ENCODE results near the gene NEGR1. TPM values are rescaled to one million over a fixed set of nuclear protein-coding genes. Genes with fewer than 3 reads are reported as not detected.

NEGR1 gene
- total RNA-seq, 1 donor: 20.7 TPM

- no peak for TF ChIP-seq CTCF (IDR thresholded peaks at IDR 0.05; ENCODE audit: insufficient read depth, low read length)
- no peak overlapping the region for H3K4me3 ChIP-seq (ENCODE audit: low read depth, low read length)
- DNase-seq (ENCODE audit: low read depth): no peak
These were observed 614.3 kb downstream of the NEGR1 start for GRCh38 chr1:71668065-71668464.

- TF ChIP-seq CTCF (IDR thresholded peaks at IDR 0.05; ENCODE audit: insufficient read depth, low read length): no peak
- H3K4me3 ChIP-seq (ENCODE audit: low read depth, low read length): no peak overlapping the region
- DNase-seq (ENCODE audit: low read depth): peak; percentile 57
These were observed 615.1 kb downstream of the NEGR1 start for GRCh38 chr1:71667216-71667615.

- no peak for TF ChIP-seq CTCF (IDR thresholded peaks at IDR 0.05; ENCODE audit: insufficient read depth, low read length)
- no peak overlapping the region for H3K4me3 ChIP-seq (ENCODE audit: low read depth, low read length)
- DNase-seq (ENCODE audit: low read depth): peak; percentile 39
These were observed 615.7 kb downstream of the NEGR1 start for GRCh38 chr1:71666609-71667008.

GRCh38 chr1:71660411-71660810, 621.9 kb downstream of the NEGR1 start:
- DNase-seq (ENCODE audit: low read depth): peak; percentile 37
- no peak for TF ChIP-seq CTCF (IDR thresholded peaks at IDR 0.05; ENCODE audit: insufficient read depth, low read length)
- H3K4me3 ChIP-seq (ENCODE audit: low read depth, low read length): no peak overlapping the region

- TF ChIP-seq CTCF (IDR thresholded peaks at IDR 0.05; ENCODE audit: insufficient read depth, low read length): no peak
- DNase-seq (ENCODE audit: low read depth): peak; percentile 93
These were observed 624.3 kb downstream of the NEGR1 start for GRCh38 chr1:71657891-71658679.

GRCh38 chr1:71656902-71657301, 625.4 kb downstream of the NEGR1 start:
- no peak for TF ChIP-seq CTCF (IDR thresholded peaks at IDR 0.05; ENCODE audit: insufficient read depth, low read length)
- DNase-seq (ENCODE audit: low read depth): peak; percentile 67
- no peak overlapping the region for H3K4me3 ChIP-seq (ENCODE audit: low read depth, low read length)

More at GRCh38 chr1:71657891-71658679, 624.3 kb downstream of the NEGR1 start:
- no peak overlapping the region for H3K4me3 ChIP-seq (ENCODE audit: low read depth, low read length)

All from fibroblast of the aortic adventitia (primary cell).